Measurements from ENCODE around the gene SERPINA12.
"Not testable (repeated sequence)": the region's sequence is repeated elsewhere in the genome, so short reads cannot be mapped to it uniquely, and the experiment has no call there.

Gene SERPINA12

GRCh38 chr14:94536836-94537235 lies 27.6 kb upstream of the SERPINA12 start:
- DNase-seq (ENCODE audit: low spot score), result no peak

GRCh38 chr14:94535506-94535905 lies 26.2 kb upstream of the SERPINA12 start:
- no peak for DNase-seq (ENCODE audit: low spot score)

GRCh38 chr14:94532447-94532846 lies 23.2 kb upstream of the SERPINA12 start:
- no peak for DNase-seq (ENCODE audit: low spot score)

- DNase-seq (ENCODE audit: low spot score), result no peak
Observed at GRCh38 chr14:94531187-94531586, 21.9 kb upstream of the SERPINA12 start.

- DNase-seq (ENCODE audit: low spot score), result no peak
Observed at GRCh38 chr14:94524093-94524492, 14.8 kb upstream of the SERPINA12 start.

- no peak for DNase-seq (ENCODE audit: low spot score)
Observed at GRCh38 chr14:94523265-94523664, 14.0 kb upstream of the SERPINA12 start.

GRCh38 chr14:94522115-94522724 lies 13.0 kb upstream of the SERPINA12 start:
- no peak for DNase-seq (ENCODE audit: low spot score)

GRCh38 chr14:94521375-94522114 lies 12.3 kb upstream of the SERPINA12 start:
- no peak for DNase-seq (ENCODE audit: low spot score)

GRCh38 chr14:94517641-94518257 lies 8.5 kb upstream of the SERPINA12 start:
- no peak for DNase-seq (ENCODE audit: low spot score)

- DNase-seq (ENCODE audit: low spot score), result no peak
Observed at GRCh38 chr14:94517248-94517640, 8.0 kb upstream of the SERPINA12 start.

GRCh38 chr14:94515856-94516255 lies 6.6 kb upstream of the SERPINA12 start:
- DNase-seq (ENCODE audit: low spot score), result no peak

- DNase-seq (ENCODE audit: low spot score), result no peak
Observed at GRCh38 chr14:94515426-94515825, 6.2 kb upstream of the SERPINA12 start.

- DNase-seq (ENCODE audit: low spot score), result no peak
Observed at GRCh38 chr14:94514351-94514750, 5.1 kb upstream of the SERPINA12 start.

GRCh38 chr14:94510481-94510880 lies 1.2 kb upstream of the SERPINA12 start:
- not testable (repeated sequence) for DNase-seq (ENCODE audit: low spot score)

GRCh38 chr14:94505641-94506040 lies 3.6 kb downstream of the SERPINA12 start:
- no peak for DNase-seq (ENCODE audit: low spot score)

- DNase-seq (ENCODE audit: low spot score), result no peak
Observed at GRCh38 chr14:94505206-94505605, 4.1 kb downstream of the SERPINA12 start.

GRCh38 chr14:94501588-94502516 lies 7.4 kb downstream of the SERPINA12 start:
- no peak for DNase-seq (ENCODE audit: low spot score)

GRCh38 chr14:94500264-94500663 lies 9.0 kb downstream of the SERPINA12 start:
- no peak for DNase-seq (ENCODE audit: low spot score)

GRCh38 chr14:94499673-94500072 lies 9.6 kb downstream of the SERPINA12 start:
- no peak for DNase-seq (ENCODE audit: low spot score)

- no peak for DNase-seq (ENCODE audit: low spot score)
Observed at GRCh38 chr14:94498215-94498614, 11.1 kb downstream of the SERPINA12 start.

GRCh38 chr14:94494085-94494484 lies 15.2 kb downstream of the SERPINA12 start:
- no peak for DNase-seq (ENCODE audit: low spot score)

GRCh38 chr14:94491511-94491910 lies 17.8 kb downstream of the SERPINA12 start:
- no peak for DNase-seq (ENCODE audit: low spot score)

All from hematopoietic multipotent progenitor cell treated with erythropoietin and hydrocortisone succinate and interleukin-3 and kit ligand, for 17 days (in vitro differentiated cells).